ENCODE measurements around the gene EFNB2. TPM values are rescaled to one million over a fixed set of nuclear protein-coding genes. Genes with fewer than 3 reads are reported as not detected.

Gene EFNB2, protein sequence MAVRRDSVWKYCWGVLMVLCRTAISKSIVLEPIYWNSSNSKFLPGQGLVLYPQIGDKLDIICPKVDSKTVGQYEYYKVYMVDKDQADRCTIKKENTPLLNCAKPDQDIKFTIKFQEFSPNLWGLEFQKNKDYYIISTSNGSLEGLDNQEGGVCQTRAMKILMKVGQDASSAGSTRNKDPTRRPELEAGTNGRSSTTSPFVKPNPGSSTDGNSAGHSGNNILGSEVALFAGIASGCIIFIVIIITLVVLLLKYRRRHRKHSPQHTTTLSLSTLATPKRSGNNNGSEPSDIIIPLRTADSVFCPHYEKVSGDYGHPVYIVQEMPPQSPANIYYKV
- total RNA-seq (2016; rRNA removed; fragmentation: Illumina TruSeq; extraction: Trizol) (0.07 and 0.20 TPM in 2 replicates), polyA plus RNA-seq (2011; rRNA removed) (0.05 and 0.11 TPM in 2 replicates), polyA minus RNA-seq (2011; rRNA and poly(A)+ RNA removed; ENCODE audit: low replicate concordance) (0.08 and 0.63 TPM in 2 replicates), Bru-seq, nascent RNA (percentile 33 among the genes with signal in this experiment), BruChase-seq, experiment 1, labeled RNA remaining after a 6-hour chase (percentile 34 among the genes with signal in this experiment), BruChase-seq, experiment 2, labeled RNA remaining after a 2-hour chase (percentile 31 among the genes with signal in this experiment)
- total RNA-seq (2016; cell fraction: cytosol; rRNA removed; fragmentation: Illumina TruSeq; extraction: Trizol; ENCODE audit: low read depth) = not detected in 2 replicates
- 0.09 and 0.13 TPM in 2 replicates for total RNA-seq (2016; cell fraction: insoluble cytoplasmic fraction; rRNA removed; fragmentation: Illumina TruSeq; extraction: Trizol)
- 0.06 and 0.14 TPM in 2 replicates for total RNA-seq (2016; cell fraction: membrane; rRNA removed; fragmentation: Illumina TruSeq; extraction: Trizol)
- total RNA-seq (2016; cell fraction: nucleus; rRNA removed; fragmentation: Illumina TruSeq; extraction: Trizol) = 0.06 TPM in 1 of 2 replicates, not detected in the other
- polyA plus RNA-seq (2011; cell fraction: cytosol; rRNA removed) = 0.08 and 0.11 TPM in 2 replicates
- polyA plus RNA-seq (2011; cell fraction: nucleus; rRNA removed) = 0.05 TPM in 2 replicates
- polyA plus RNA-seq (2012) = 0.05 and 0.16 TPM in 2 replicates
- polyA plus RNA-seq (2016; cell fraction: cytosol; fragmentation: Illumina TruSeq; extraction: Trizol; ENCODE audit: low read depth) = 0.02 TPM in 1 of 2 replicates, not detected in the other
- polyA plus RNA-seq (2016; cell fraction: insoluble cytoplasmic fraction; fragmentation: Illumina TruSeq; extraction: Trizol; ENCODE audit: low read depth) = 0.08 and 0.23 TPM in 2 replicates
- 0.05 TPM in 1 of 2 replicates, not detected in the other for polyA plus RNA-seq (2016; cell fraction: membrane; fragmentation: Illumina TruSeq; extraction: Trizol; ENCODE audit: low read depth)
- polyA plus RNA-seq (2016; cell fraction: nucleus; fragmentation: Illumina TruSeq; extraction: Trizol; ENCODE audit: insufficient read depth, low read depth) = 0.19 and 0.23 TPM in 2 replicates
- 0.18 TPM in 1 of 2 replicates, not detected in the other for polyA minus RNA-seq (2011; cell fraction: cytosol; rRNA and poly(A)+ RNA removed)
- polyA minus RNA-seq (2011; cell fraction: nucleus; rRNA and poly(A)+ RNA removed) = 0.13 TPM in 1 of 2 replicates, not detected in the other
- long read RNA-seq, experiment 1 = 0 reads
- long read RNA-seq, experiment 2 = 0 reads

DNA sequence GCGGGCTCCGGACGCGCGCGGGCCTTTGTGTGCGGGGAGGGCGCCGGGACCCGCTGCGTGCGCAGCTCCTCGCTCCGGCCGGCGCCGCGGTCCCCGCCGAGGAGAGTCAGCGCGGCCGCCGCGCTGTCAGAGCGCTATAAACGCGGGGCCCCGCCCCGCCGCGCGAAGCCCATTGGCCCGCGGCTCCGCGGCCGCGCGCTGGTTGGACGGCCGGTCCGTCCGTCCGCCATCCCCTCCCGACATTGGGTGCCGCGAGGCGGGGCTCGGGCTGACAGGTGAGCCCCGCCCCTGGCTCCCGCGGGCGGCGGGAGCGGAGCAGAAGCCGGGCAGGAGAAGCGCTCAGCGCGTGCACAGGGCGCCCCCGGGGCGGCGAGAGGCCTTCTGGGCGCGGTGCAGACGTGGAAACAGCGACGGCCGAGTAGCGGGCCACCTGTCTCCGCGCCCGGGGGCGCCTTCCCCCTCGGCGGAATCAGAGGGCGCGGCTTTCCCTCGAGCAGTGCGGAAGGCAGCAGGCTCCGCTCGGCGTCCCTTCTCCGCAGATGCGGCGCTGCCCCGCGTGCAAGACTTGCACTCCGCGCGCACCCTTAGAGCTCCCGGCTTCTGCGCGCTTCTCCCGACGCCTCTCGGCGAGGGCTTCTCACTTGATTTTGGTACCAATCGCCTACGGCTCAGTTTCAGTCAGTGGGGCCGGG, at the start of gene EFNB2:
Gene EFNB2 (minus strand): TSS at position 111 of the 692 bp plus-strand sequence. CDS start 698 bp downstream, outside the sequence.
- Histone ChIP-seq H3K4me2 (ENCODE audit: low read depth, low read length) (peak within 1 kb of the TSS; percentile 90), H2AFZ (ENCODE audit: low read length) (no peak within 1 kb of the TSS), H3K9me3 (ENCODE audit: low read length) (no peaks in the 10 kb centered on the region), H3K36me3 (replicated peaks in 1 of 2; ENCODE audit: control insufficient read depth in 1 of 2, insufficient read depth in 2 of 2, low read length in 2 of 2) (no peaks in the 10 kb centered on the region; a peak in 1 of 5 replicates), H3K4me1 (ENCODE audit: insufficient read depth, low read length) (peaks cover 15% of the 10 kb centered on the region), H3K9ac (ENCODE audit: insufficient read depth, low read depth, low read length) (no peak within 1 kb of the TSS), H3K27ac (ENCODE audit: extremely low read length, insufficient read depth, low read length) (no peak within 1 kb of the TSS), H4K20me1 (ENCODE audit: insufficient read depth, low read length) (no peaks in the 10 kb centered on the region), H3K27me3 (ENCODE audit: control insufficient read depth in 1 of 2, insufficient read depth in 2 of 2, low read length in 2 of 2) (peaks cover 2 to 16% of the 10 kb centered on the region in 2 experiments; a peak in 2 of 5 replicates), H3K4me3 (replicated peaks in 1 of 3; ENCODE audit: insufficient read depth in 1 of 3, low read depth in 2 of 3, low read length in 3 of 3) (peak within 1 kb of the TSS; percentile 42 to 75 (median 51)), H3K79me2 (ENCODE audit: insufficient read depth, low read length) (no peaks in the 10 kb centered on the region)
- ChIA-PET POLR2A (no interaction called here), CTCF (ENCODE audit: low intra/inter-chr PET ratio, low total read pairs) (no interaction called here)
- no TSS peak for BruUV-seq (replicated peaks)
- in situ Hi-C loops (cut with HindIII; ENCODE audit: extremely low pct_ligation_motif_present, low pct_unique_long_range_greater_than_20kb) (loop anchor here (10.0 to 25.0 kb wide), 3 partner anchors 579 to 1973 kb away; no protein-coding TSS in a partner anchor), intact Hi-C loops (cut with micrococcal nuclease; ENCODE audit: unreplicated experiment) (loop anchor here (2.0 to 10.0 kb wide), 5 partner anchors 85 to 1961 kb away; no protein-coding TSS in a partner anchor)
- 0% methylated on average over 2 of the region's 102 CpGs for WGBS (ENCODE audit: low lambda C conversion rate)
- ATAC-seq = peak; percentile 93
- peak; percentile 67 for DNase-seq (ENCODE audit: low spot score)
- no peak for FAIRE-seq
- TF ChIP-seq HOXA5 (CRISPR knock-in tag; IDR thresholded peaks at IDR 0.05) = 0 out of 2 replicates have a peak, but pooled peaks have one; percentile 62
- TF ChIP-seq GTF3A (CRISPR knock-in tag; conservative IDR thresholded peaks at IDR 0.05) = no peak
- TF ChIP-seq, protein P1, sequence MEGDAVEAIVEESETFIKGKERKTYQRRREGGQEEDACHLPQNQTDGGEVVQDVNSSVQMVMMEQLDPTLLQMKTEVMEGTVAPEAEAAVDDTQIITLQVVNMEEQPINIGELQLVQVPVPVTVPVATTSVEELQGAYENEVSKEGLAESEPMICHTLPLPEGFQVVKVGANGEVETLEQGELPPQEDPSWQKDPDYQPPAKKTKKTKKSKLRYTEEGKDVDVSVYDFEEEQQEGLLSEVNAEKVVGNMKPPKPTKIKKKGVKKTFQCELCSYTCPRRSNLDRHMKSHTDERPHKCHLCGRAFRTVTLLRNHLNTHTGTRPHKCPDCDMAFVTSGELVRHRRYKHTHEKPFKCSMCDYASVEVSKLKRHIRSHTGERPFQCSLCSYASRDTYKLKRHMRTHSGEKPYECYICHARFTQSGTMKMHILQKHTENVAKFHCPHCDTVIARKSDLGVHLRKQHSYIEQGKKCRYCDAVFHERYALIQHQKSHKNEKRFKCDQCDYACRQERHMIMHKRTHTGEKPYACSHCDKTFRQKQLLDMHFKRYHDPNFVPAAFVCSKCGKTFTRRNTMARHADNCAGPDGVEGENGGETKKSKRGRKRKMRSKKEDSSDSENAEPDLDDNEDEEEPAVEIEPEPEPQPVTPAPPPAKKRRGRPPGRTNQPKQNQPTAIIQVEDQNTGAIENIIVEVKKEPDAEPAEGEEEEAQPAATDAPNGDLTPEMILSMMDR (CRISPR knock-in tag; IDR thresholded peaks at IDR 0.05) = 0 out of 2 replicates have a peak, but pooled peaks have one; percentile 6
- 0 out of 2 replicates have a peak, but pooled peaks have one; percentile 42 for TF ChIP-seq ZNF660 (CRISPR knock-in tag; IDR thresholded peaks at IDR 0.05; ENCODE audit: borderline replicate concordance, low read depth)
- peak; percentile 49; the same call in 1 of the 2 replicates for TF ChIP-seq ARNT2 (CRISPR knock-in tag; IDR thresholded peaks at IDR 0.05; ENCODE audit: low read depth)
- TF ChIP-seq KLF15 (CRISPR knock-in tag; IDR thresholded peaks at IDR 0.05; ENCODE audit: borderline replicate concordance) = peak; percentile 85; the same call in 1 of the 2 replicates
- no peak for TF ChIP-seq ARNTL (CRISPR knock-in tag; IDR thresholded peaks at IDR 0.05)
- no peak for TF ChIP-seq HDAC6 (IDR thresholded peaks at IDR 0.05; ENCODE audit: low read depth, low read length)
- TF ChIP-seq, protein P2, sequence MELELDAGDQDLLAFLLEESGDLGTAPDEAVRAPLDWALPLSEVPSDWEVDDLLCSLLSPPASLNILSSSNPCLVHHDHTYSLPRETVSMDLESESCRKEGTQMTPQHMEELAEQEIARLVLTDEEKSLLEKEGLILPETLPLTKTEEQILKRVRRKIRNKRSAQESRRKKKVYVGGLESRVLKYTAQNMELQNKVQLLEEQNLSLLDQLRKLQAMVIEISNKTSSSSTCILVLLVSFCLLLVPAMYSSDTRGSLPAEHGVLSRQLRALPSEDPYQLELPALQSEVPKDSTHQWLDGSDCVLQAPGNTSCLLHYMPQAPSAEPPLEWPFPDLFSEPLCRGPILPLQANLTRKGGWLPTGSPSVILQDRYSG (CRISPR knock-in tag; IDR thresholded peaks at IDR 0.05) = 0 out of 2 replicates have a peak, but pooled peaks have one; percentile 18
- no peak for TF ChIP-seq SOX5 (CRISPR knock-in tag; IDR thresholded peaks at IDR 0.05; ENCODE audit: borderline replicate concordance)
- TF ChIP-seq PHF21A (CRISPR knock-in tag; IDR thresholded peaks at IDR 0.05) = no peak
- TF ChIP-seq KDM5B (CRISPR knock-in tag; IDR thresholded peaks at IDR 0.05; ENCODE audit: borderline replicate concordance) = peak; percentile 68; the same call in 1 of the 2 replicates
- peak; percentile 66; the same call in 1 of the 2 replicates for TF ChIP-seq ZNF510 (CRISPR knock-in tag; IDR thresholded peaks at IDR 0.05; ENCODE audit: low read depth)
- 0 out of 2 replicates have a peak, but pooled peaks have one; percentile 31 for TF ChIP-seq ZNF251 (CRISPR knock-in tag; IDR thresholded peaks at IDR 0.05)
